Right lobe of liver (tissue), 4 donors: ENCODE data around the gene ZSCAN22.

Source experiments
- CTCF ChIP-seq, 4 donors: fragments of 200-600 bp in 3 of 4; fragments of 450-650 bp in 1 of 4; IDR thresholded peaks; one replicate each; pipeline versions ENCODE4 v1.5.1 to v1.8.0; 2016 to 2022; ENCODE audit warnings: antibody characterized with exemption in 4 of 4, mild to moderate bottlenecking in 2 of 4
- POLR2A ChIP-seq: fragments of 450-650 bp; IDR thresholded peaks from one replicate; pipeline ENCODE4 v1.6.1; 2017; ENCODE audit warnings: antibody characterized with exemption, mild to moderate bottlenecking
- donor health status: DM: no; HTN: no; CAD: no.
- donor health status: DM: no; HTN: no; CAD: no.
- donor health status: DM: no; HTN: yes; CAD: no.

GRCh38 chr19:58338825-58339558, 12.2 kb downstream of the ZSCAN22 start:
- TF ChIP-seq CTCF (IDR thresholded peaks at IDR 0.05), result no peak
- no peak for TF ChIP-seq POLR2A
